Measurements from ENCODE around the gene MALAT1. TPM values are rescaled to one million over a fixed set of nuclear protein-coding genes. Genes with fewer than 3 reads are reported as not detected.

The MALAT1 gene
- total RNA-seq, 1 donor from 2014 or later, result 16,546 TPM

GRCh38 chr11:65498042-65498726 is 661 bp upstream of the MALAT1 start:
- Mint-ChIP-seq H3K4me3 (ENCODE audit: low read depth) (no peak overlapping the region), H3K27me3 (no peaks in the 10 kb centered on the region), H3K36me3 (ENCODE audit: insufficient read depth) (no peaks in the 10 kb centered on the region), H3K9me3 (ENCODE audit: low read depth) (no peaks in the 10 kb centered on the region), H3K4me1 (ENCODE audit: low read depth) (peaks cover 14% of the 10 kb centered on the region), H3K27ac (no peak overlapping the region)
- TF ChIP-seq CTCF (IDR thresholded peaks at IDR 0.05; ENCODE audit: unreplicated experiment), result no peak
- DNase-seq (ENCODE audit: low spot score, unreplicated experiment), result no peak

- Mint-ChIP-seq H3K27me3 (no peaks in the 10 kb centered on the region), H3K27ac (no peak overlapping the region), H3K9me3 (ENCODE audit: low read depth) (no peaks in the 10 kb centered on the region), H3K4me1 (ENCODE audit: low read depth) (peaks cover 15% of the 10 kb centered on the region), H3K4me3 (ENCODE audit: low read depth) (no peak overlapping the region), H3K36me3 (ENCODE audit: insufficient read depth) (peaks cover 2% of the 10 kb centered on the region)
- no peak for DNase-seq (ENCODE audit: low spot score, unreplicated experiment)
- TF ChIP-seq CTCF (IDR thresholded peaks at IDR 0.05; ENCODE audit: unreplicated experiment), result no peak
Measured at GRCh38 chr11:65498727-65498976, 193 bp upstream of the MALAT1 start.

- DNase-seq (ENCODE audit: low spot score, unreplicated experiment), result no peak
- no peaks in the 10 kb centered on the region for H3K9me3 Mint-ChIP-seq (ENCODE audit: low read depth)
- no peak overlapping the region for H3K4me3 Mint-ChIP-seq (ENCODE audit: low read depth)
- H3K4me1 Mint-ChIP-seq (ENCODE audit: low read depth), result peaks cover 21% of the 10 kb centered on the region
- no peak for TF ChIP-seq CTCF (IDR thresholded peaks at IDR 0.05; ENCODE audit: unreplicated experiment)
- H3K27ac Mint-ChIP-seq, result no peak overlapping the region
- H3K36me3 Mint-ChIP-seq (ENCODE audit: insufficient read depth), result peaks cover 14% of the 10 kb centered on the region
- H3K27me3 Mint-ChIP-seq, result no peaks in the 10 kb centered on the region
Measured at GRCh38 chr11:65499713-65500386, 1.0 kb downstream of the MALAT1 start.

GRCh38 chr11:65500387-65501185 is 1.7 kb downstream of the MALAT1 start:
- no peaks in the 10 kb centered on the region for H3K27me3 Mint-ChIP-seq
- no peak for DNase-seq (ENCODE audit: low spot score, unreplicated experiment)
- no peaks in the 10 kb centered on the region for H3K9me3 Mint-ChIP-seq (ENCODE audit: low read depth)
- peaks cover 25% of the 10 kb centered on the region for H3K4me1 Mint-ChIP-seq (ENCODE audit: low read depth)
- no peak overlapping the region for H3K4me3 Mint-ChIP-seq (ENCODE audit: low read depth)
- no peak overlapping the region for H3K27ac Mint-ChIP-seq
- TF ChIP-seq CTCF (IDR thresholded peaks at IDR 0.05; ENCODE audit: unreplicated experiment), result no peak
- H3K36me3 Mint-ChIP-seq (ENCODE audit: insufficient read depth), result peaks cover 19% of the 10 kb centered on the region

GRCh38 chr11:65501186-65501471 is 2.3 kb downstream of the MALAT1 start:
- no peak for DNase-seq (ENCODE audit: low spot score, unreplicated experiment)
- Mint-ChIP-seq H3K4me3 (ENCODE audit: low read depth) (no peak overlapping the region), H3K36me3 (ENCODE audit: insufficient read depth) (peaks cover 24% of the 10 kb centered on the region), H3K27ac (no peak overlapping the region), H3K9me3 (ENCODE audit: low read depth) (no peaks in the 10 kb centered on the region), H3K4me1 (ENCODE audit: low read depth) (peaks cover 28% of the 10 kb centered on the region), H3K27me3 (no peaks in the 10 kb centered on the region)
- no peak for TF ChIP-seq CTCF (IDR thresholded peaks at IDR 0.05; ENCODE audit: unreplicated experiment)

Measured in progenitor cell of endocrine pancreas (in vitro differentiated cells).